IMR-90 (cell line): ENCODE measurements around the gene FNBP1. TPM values are rescaled to one million over a fixed set of nuclear protein-coding genes. Genes with fewer than 3 reads are reported as not detected.

ENCODE experiments used
- ATAC-seq: fragments of 200-7000 bp; cut with Tn5 transposase; 2 replicates; pipeline ENCODE4 v1.9.1; 2020; ENCODE audit warnings: low read depth, mild to moderate bottlenecking, moderate library complexity
- BruUV-seq: library from RNA; stranded (reverse); fragments of 400-500 nt; replicated peaks from 2 replicates; lab custom pipeline; 2021; lab: Mats Ljungman, UMichigan
- CTCF ChIA-PET: fragments of 300-600 bp; formaldehyde crosslinking; extraction: SDS; loops from one replicate; lab custom pipeline; 2021; ENCODE audit warnings: antibody characterized with exemption; lab: Yijun Ruan, JAX
- POLR2A ChIA-PET: fragments of 300-600 bp; sonication (Branson Sonifier 250); formaldehyde crosslinking; loops from one replicate; lab custom pipeline; 2022; ENCODE audit warnings: antibody characterized with exemption; ENCODE audit not compliant: unreplicated experiment; lab: Charles Lee
- DNase-seq: peaks from one replicate; pipeline ENCODE4 v3.0.0; 2013
- H2AFZ ChIP-seq: replicated peaks from 2 replicates; pipeline ENCODE3; 2013; ENCODE audit warnings: low read length, mild to moderate bottlenecking; ENCODE audit not compliant: poor library complexity
- H2AK5ac ChIP-seq: 2 replicates; pipeline ENCODE4 v1.6.1; 2013; ENCODE audit warnings: low read depth, low read length, inconsistent platforms
- H2AK9ac ChIP-seq: replicated peaks from 2 replicates; pipeline ENCODE3; 2013; ENCODE audit warnings: mild to moderate bottlenecking, low read depth, low read length, moderate library complexity; ENCODE audit not compliant: poor library complexity
- H2BK120ac ChIP-seq: 2 replicates; pipeline ENCODE4 v1.6.1; 2013; ENCODE audit warnings: low read depth, low read length, inconsistent platforms
- H2BK15ac ChIP-seq: 3 replicates; pipeline ENCODE4 v1.6.1; 2013; ENCODE audit warnings: low read depth, low read length, inconsistent platforms
- H2BK20ac ChIP-seq: 2 replicates; pipeline ENCODE4 v1.6.1; 2013; ENCODE audit warnings: low read depth, mild to moderate bottlenecking, inconsistent platforms, low read length, moderate library complexity
- H2BK5ac ChIP-seq: 2 replicates; pipeline ENCODE4 v1.6.1; 2013; ENCODE audit warnings: mild to moderate bottlenecking, low read depth, low read length, inconsistent platforms; ENCODE audit not compliant: poor library complexity, severe bottlenecking
- H3K14ac ChIP-seq: replicated peaks from 2 replicates; pipeline ENCODE4 v1.6.1; 2013; ENCODE audit warnings: low read depth, low read length, inconsistent platforms
- H3K18ac ChIP-seq: 2 replicates; pipeline ENCODE4 v1.6.1; 2013; ENCODE audit warnings: low read depth, low read length, control low read depth
- H3K23ac ChIP-seq: 2 replicates; pipeline ENCODE4 v1.6.1; 2013; ENCODE audit warnings: low read depth, low read length, inconsistent platforms
- H3K27ac ChIP-seq: 2 replicates; pipeline ENCODE4 v1.5.1; 2013; ENCODE audit warnings: mild to moderate bottlenecking, control low read depth, low read length; ENCODE audit not compliant: insufficient read depth
- H3K27me3 ChIP-seq: 2 replicates; pipeline ENCODE4 v1.6.1; 2013; ENCODE audit warnings: low read length; ENCODE audit not compliant: control insufficient read depth, insufficient read depth
- H3K36me3 ChIP-seq: 2 replicates; pipeline ENCODE4 v1.6.1; 2013; ENCODE audit warnings: low read length, mixed read lengths; ENCODE audit not compliant: control insufficient read depth, insufficient read depth
- H3K4ac ChIP-seq: 2 replicates; pipeline ENCODE4 v1.6.1; 2013; ENCODE audit warnings: low read depth, low read length, inconsistent platforms
- H3K4me1 ChIP-seq: 2 replicates; pipeline ENCODE4 v1.6.1; 2013; ENCODE audit warnings: low read length, mixed read lengths; ENCODE audit not compliant: control insufficient read depth, insufficient read depth
- H3K4me2 ChIP-seq: 2 replicates; pipeline ENCODE4 v1.6.1; 2013; ENCODE audit warnings: low read depth, mild to moderate bottlenecking, control low read depth, low read length, moderate library complexity
- H3K4me3 ChIP-seq: 2 replicates; pipeline ENCODE4 v1.5.1; 2013; ENCODE audit warnings: low read depth, mild to moderate bottlenecking, control low read depth, low read length, moderate library complexity; ENCODE audit not compliant: insufficient read depth
- H3K56ac ChIP-seq: 2 replicates; pipeline ENCODE4 v1.6.1; 2013; ENCODE audit warnings: low read length, inconsistent platforms; ENCODE audit not compliant: insufficient read depth; ENCODE audit errors: extremely low read depth
- H3K79me1 ChIP-seq, 2 experiments: 2 replicates each; pipeline ENCODE4 v1.6.1; 2013; ENCODE audit warnings: low read length in 2 of 2, inconsistent platforms in 1 of 2, low read depth in 1 of 2
- H3K9ac ChIP-seq: 2 replicates; pipeline ENCODE4 v1.6.1; 2013; ENCODE audit warnings: low read depth, low read length, control low read depth
- H3K9me1 ChIP-seq: 2 replicates; pipeline ENCODE4 v1.6.1; 2013; ENCODE audit warnings: low read length, inconsistent platforms; ENCODE audit not compliant: insufficient read depth
- H3K9me3 ChIP-seq: 2 replicates; pipeline ENCODE4 v1.6.1; 2013; ENCODE audit warnings: low read length; ENCODE audit not compliant: control insufficient read depth, insufficient read depth
- H4K20me1 ChIP-seq: 2 replicates; pipeline ENCODE4 v1.6.1; 2013; ENCODE audit warnings: low read length, inconsistent platforms; ENCODE audit not compliant: insufficient read depth
- H4K5ac ChIP-seq: 2 replicates; pipeline ENCODE4 v1.6.1; 2013; ENCODE audit warnings: mild to moderate bottlenecking, low read depth, low read length, control low read depth
- H4K8ac ChIP-seq, 2 experiments: 2 replicates each; pipeline ENCODE4 v1.6.1; 2013; ENCODE audit warnings: low read depth in 2 of 2, low read length in 2 of 2, control low read depth in 1 of 2, inconsistent platforms in 1 of 2
- H4K91ac ChIP-seq: 2 replicates; pipeline ENCODE4 v1.6.1; 2013; ENCODE audit warnings: low read depth, low read length, inconsistent platforms; ENCODE audit not compliant: insufficient read depth
- CEBPB ChIP-seq: IDR thresholded peaks from 2 replicates; pipeline ENCODE4 v1.6.1; 2012; ENCODE audit warnings: low read depth, low read length, improper control_type of control experiment
- CHD1 ChIP-seq: IDR thresholded peaks from 2 replicates; pipeline ENCODE4 v1.6.1; 2012; ENCODE audit warnings: low read depth, low read length, improper control_type of control experiment
- MAZ ChIP-seq: IDR thresholded peaks from 2 replicates; pipeline ENCODE4 v1.6.1; 2012; ENCODE audit warnings: low read depth, mild to moderate bottlenecking, low read length, improper control_type of control experiment, moderate library complexity, borderline replicate concordance
- NFE2L2 ChIP-seq: fragments of 150-350 bp; IDR thresholded peaks from 2 replicates; pipeline ENCODE4 v1.6.1; 2016; ENCODE audit warnings: low read depth, mild to moderate bottlenecking, low read length
- WGBS, 2 experiments: methylation state at CpG; one replicate each; pipeline versions ENCODE4 v1.1.5 to v1.1.7; 2013; ENCODE audit warnings: missing lambda C conversion rate in 2 of 2; ENCODE audit not compliant: insufficient read length in 1 of 2; ENCODE audit errors: extremely low coverage in 2 of 2; 5-methylcytosine and 5-hydroxymethylcytosine counted together
- dilution Hi-C: fragments of 300-500 bp; cut with HindIII; formaldehyde crosslinking; loops from one replicate; pipeline ENCODE4 v1.14.3; 2018; ENCODE audit warnings: low sequenced_read_pairs; ENCODE audit not compliant: unreplicated experiment
- in situ Hi-C: fragments of 300-500 bp; cut with MboI; formaldehyde crosslinking; loops from 3 replicates; pipeline ENCODE4 v1.14.3; 2019; ENCODE audit warnings: low sequenced_read_pairs, inconsistent platforms, mixed read lengths
- intact Hi-C: fragments of 100-400 bp; cut with micrococcal nuclease; formaldehyde crosslinking; loops from 2 replicates; pipeline ENCODE4 v1.10.0; 2022
- polyA plus RNA-seq, 3 experiments: library from polyadenylated mRNA; depleted of rRNA; stranded (reverse); fragments of >200 nt; gene quantifications; 2 replicates each; pipeline ENCODE4 v1.2.3, GENCODE V29; 2012; ENCODE audit warnings: low replicate concordance in 1 of 3
- total RNA-seq: library from RNA; depleted of rRNA; stranded (reverse); fragments of >200 nt; gene quantifications from 2 replicates; pipeline ENCODE4 v1.2.3, GENCODE V29; 2012

The FNBP1 gene
- total and polyA plus RNA-seq, 2 of the 4 experiments (the other 2 are of a cell fraction): 10.3 to 15.4 TPM

- Histone ChIP-seq H2AK9ac (no peak overlapping the region), H3K79me1 (0 out of 4 replicates have a peak, but pooled peaks cover 0 to 7% of the 10 kb centered on the region in 2 experiments), H4K91ac (no peak overlapping the region; the same call in 1 of the 2 replicates), H2BK5ac (no peak overlapping the region), H2AFZ (no peak overlapping the region), H3K4me1 (peaks cover 21% of the 10 kb centered on the region), H3K56ac (no peak overlapping the region; the same call in 1 of the 2 replicates), H3K9me1 (peaks cover 6% of the 10 kb centered on the region; the same call in 1 of the 2 replicates), H3K9me3 (no peaks in the 10 kb centered on the region), H3K4me3 (no peak overlapping the region), H3K4me2 (peak overlapping the region; percentile 32; the same call in 1 of the 2 replicates), H4K5ac (no peak overlapping the region; the same call in 1 of the 2 replicates), H3K18ac (no peak overlapping the region), H2BK120ac (peak overlapping the region; percentile 32), H4K8ac (no peak overlapping the region), H2AK5ac (peak overlapping the region; percentile 29), H2BK20ac (no peak overlapping the region; the same call in 1 of the 2 replicates), H3K27me3 (no peaks in the 10 kb centered on the region), H4K20me1 (no peaks in the 10 kb centered on the region), H3K14ac (peak overlapping the region; percentile 10; the same call in 1 of the 2 replicates), H3K4ac (peak overlapping the region; percentile 31; the same call in 1 of the 2 replicates), H3K27ac (no peak overlapping the region), H2BK15ac (no peak overlapping the region), H3K36me3 (0 out of 2 replicates have a peak, but pooled peaks cover 5% of the 10 kb centered on the region), H3K23ac (peak overlapping the region; percentile 48; the same call in 1 of the 2 replicates), H3K9ac (no peak overlapping the region)
- no TSS peak for BruUV-seq
- dilution Hi-C loops: no loop called here
- peak; percentile 7 for DNase-seq
- WGBS, 2 experiments: no CpG with 5 or more reads among the region's 8 CpGs
- ChIA-PET POLR2A (interaction anchor here (0.5 to 0.6 kb wide), 2 partner anchors 15 to 52 kb away, joined by 5 to 12 read pairs; no protein-coding TSS in a partner anchor), CTCF (interaction anchor here (1.0 to 2.1 kb wide), 3 partner anchors 9 to 20 kb away, joined by 4 to 5 read pairs (median 4); no protein-coding TSS in a partner anchor)
- in situ Hi-C loops: no loop called here
- TF ChIP-seq MAZ (no peak), NFE2L2 (no peak), CHD1 (no peak), CEBPB (no peak)
- no peak for ATAC-seq
- intact Hi-C loops: loop anchor here (5.0 kb wide), 1 partner anchor 109 kb away; the partner anchor contains the start of gene FNBP1
These were observed 109.6 kb downstream of the FNBP1 start for GRCh38 chr9:129933185-129934040.
